NB4 (cell line): ENCODE results near the gene FCN2.

Experiments used
- DNase-seq: peaks from one replicate; pipeline ENCODE4 v3.0.0; 2010; ENCODE audit warnings: low read depth
- H3K4me3 ChIP-seq: one replicate; pipeline ENCODE4 v1.5.1; 2011; ENCODE audit warnings: mild to moderate bottlenecking, low read depth, low read length, moderate library complexity
- CTCF ChIP-seq: IDR thresholded peaks from one replicate; pipeline ENCODE4 v1.5.1; 2012; ENCODE audit warnings: low read depth, low read length
- MAX ChIP-seq: IDR thresholded peaks from 2 replicates; pipeline ENCODE4 v1.6.1; 2011; ENCODE audit warnings: low read depth, low read length
- MYC ChIP-seq: IDR thresholded peaks from 2 replicates; pipeline ENCODE4 v1.6.1; 2011; ENCODE audit warnings: low read depth, low read length
- POLR2A ChIP-seq: IDR thresholded peaks from 2 replicates; pipeline ENCODE4 v1.6.1; 2011; ENCODE audit warnings: mild to moderate bottlenecking; ENCODE audit not compliant: insufficient read length; ENCODE audit errors: extremely low read depth

FCN2 gene

GRCh38 chr9:134847752-134848432 is 32.7 kb upstream of the FCN2 start:
- no peak for DNase-seq
- H3K4me3 ChIP-seq = no peak overlapping the region
- TF ChIP-seq MAX (no peak), CTCF (no peak), MYC (no peak), POLR2A (no peak)

GRCh38 chr9:134848504-134848903 is 32.1 kb upstream of the FCN2 start:
- TF ChIP-seq CTCF = no peak
- no peak for TF ChIP-seq MYC
- no peak for TF ChIP-seq POLR2A
- no peak for TF ChIP-seq MAX
- DNase-seq = no peak
- no peak overlapping the region for H3K4me3 ChIP-seq

- H3K4me3 ChIP-seq = no peak overlapping the region
- DNase-seq = no peak
- TF ChIP-seq MYC = no peak
These were observed 30.0 kb upstream of the FCN2 start for GRCh38 chr9:134850611-134851010.

GRCh38 chr9:134851020-134851419 is 29.6 kb upstream of the FCN2 start:
- no peak overlapping the region for H3K4me3 ChIP-seq
- TF ChIP-seq MYC (no peak), MAX (no peak), CTCF (no peak), POLR2A (no peak)
- DNase-seq = peak; percentile 13

GRCh38 chr9:134852906-134853654 is 27.5 kb upstream of the FCN2 start:
- DNase-seq = no peak
- no peak overlapping the region for H3K4me3 ChIP-seq
- TF ChIP-seq POLR2A = no peak

- DNase-seq = no peak
- TF ChIP-seq MYC = no peak
- no peak for TF ChIP-seq MAX
- no peak for TF ChIP-seq POLR2A
- TF ChIP-seq CTCF = no peak
- no peak overlapping the region for H3K4me3 ChIP-seq
These were observed 26.7 kb upstream of the FCN2 start for GRCh38 chr9:134853893-134854292.
